ENCODE measurements around the gene DOCK4.

GRCh38 chr7:111747718-111748117, 458.5 kb downstream of the DOCK4 start:
- no peak for TF ChIP-seq REST (IDR thresholded peaks at IDR 0.05; ENCODE audit: insufficient replicate concordance, low read depth)
- TF ChIP-seq CTCF (IDR thresholded peaks at IDR 0.05; ENCODE audit: insufficient read depth, low read length): no peak
- TF ChIP-seq GABPA (IDR thresholded peaks at IDR 0.05; ENCODE audit: low read depth): no peak
